GM12891 (cell line): Measurements from ENCODE around the gene PTDSS2.

ENCODE experiments used
- PAX5 ChIP-seq: IDR thresholded peaks from 2 replicates; pipeline ENCODE4 v1.6.1; 2011; ENCODE audit warnings: low read length, moderate library complexity, mild to moderate bottlenecking; ENCODE audit not compliant: insufficient read depth, severe bottlenecking
- POLR2A ChIP-seq: IDR thresholded peaks from 2 replicates; pipeline ENCODE4 v1.6.1; 2011; ENCODE audit warnings: low read depth, low read length, control low read depth
- POLR2AphosphoS5 ChIP-seq: IDR thresholded peaks from 2 replicates; pipeline ENCODE4 v1.6.1; 2011; ENCODE audit warnings: low read depth, low read length, control low read depth
- POU2F2 ChIP-seq: IDR thresholded peaks from 2 replicates; pipeline ENCODE4 v1.6.1; 2011; ENCODE audit warnings: low read depth, mild to moderate bottlenecking, control low read depth, low read length, moderate library complexity
- SPI1 ChIP-seq: IDR thresholded peaks from 2 replicates; pipeline ENCODE4 v1.6.1; 2011; ENCODE audit warnings: low read depth, low read length, control low read depth
- TAF1 ChIP-seq: IDR thresholded peaks from 2 replicates; pipeline ENCODE4 v1.6.1; 2011; ENCODE audit warnings: low read depth, low read length, control low read depth

GRCh38 chr11:528815-529727, 79.0 kb downstream of the PTDSS2 start:
- TF ChIP-seq POLR2A (no peak), TAF1 (no peak), POLR2AphosphoS5 (no peak), PAX5 (no peak), SPI1 (no peak), POU2F2 (no peak)
